Endometrial microvascular endothelial cells (primary cell): ENCODE measurements around the gene ARHGAP15. TPM values are rescaled to one million over a fixed set of nuclear protein-coding genes. Genes with fewer than 3 reads are reported as not detected.

Experiments used
- in situ Hi-C: cut with HindIII; loops from 2 replicates; pipeline ENCODE4 v1.10.0; 2017; ENCODE audit warnings: low sequenced_read_pairs, low pct_unique_long_range_greater_than_20kb; ENCODE audit errors: inconsistent ontology term
- total RNA-seq: library from RNA; depleted of rRNA; stranded (reverse); fragments of >200 nt; gene quantifications from one replicate; pipeline ENCODE4 v1.2.3, GENCODE V29; 2015; ENCODE audit errors: inconsistent ontology term

Gene ARHGAP15
- total RNA-seq, 1 donor from 2014 or later, result not detected

DNA sequence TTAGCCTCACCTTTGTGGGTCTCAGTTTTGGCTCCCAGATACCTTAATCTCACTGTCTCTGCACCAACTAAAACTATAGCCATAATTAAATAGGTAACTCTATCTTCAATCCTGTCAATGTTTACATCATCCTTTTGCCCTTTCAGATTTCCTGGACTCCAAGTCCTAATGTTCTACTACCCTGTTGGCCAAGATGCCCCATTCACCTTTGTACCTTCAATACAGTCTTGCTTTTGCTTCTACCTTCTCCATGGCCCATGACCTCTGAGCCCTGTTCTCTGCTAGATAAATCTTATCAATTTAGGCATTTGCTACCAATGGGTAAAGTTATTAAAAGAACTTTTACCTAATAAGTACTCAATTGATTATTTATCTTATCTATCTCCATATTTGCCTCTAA, 635.5 kb downstream of the ARHGAP15 start:
- in situ Hi-C loops, result no loop called here

DNA sequence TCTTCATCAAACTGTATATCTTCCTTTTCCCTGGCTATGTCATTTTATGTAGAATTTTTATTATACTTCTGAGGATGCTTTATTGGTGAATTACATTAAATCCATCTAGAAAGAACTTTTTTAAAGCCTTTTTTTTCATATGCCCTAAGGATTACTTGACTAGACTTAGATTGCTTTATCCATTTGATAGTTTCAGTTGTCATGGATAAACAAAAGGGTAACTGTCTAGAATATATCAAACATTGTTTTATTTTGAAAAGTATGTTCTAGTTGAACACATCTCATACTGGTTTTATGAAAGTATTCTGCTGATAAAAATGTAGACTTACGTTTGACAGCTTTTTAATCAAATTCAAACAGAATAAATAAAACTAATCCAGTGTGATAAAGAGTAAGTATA, 639.8 kb downstream of the ARHGAP15 start:
- in situ Hi-C loops, result no loop called here

DNA sequence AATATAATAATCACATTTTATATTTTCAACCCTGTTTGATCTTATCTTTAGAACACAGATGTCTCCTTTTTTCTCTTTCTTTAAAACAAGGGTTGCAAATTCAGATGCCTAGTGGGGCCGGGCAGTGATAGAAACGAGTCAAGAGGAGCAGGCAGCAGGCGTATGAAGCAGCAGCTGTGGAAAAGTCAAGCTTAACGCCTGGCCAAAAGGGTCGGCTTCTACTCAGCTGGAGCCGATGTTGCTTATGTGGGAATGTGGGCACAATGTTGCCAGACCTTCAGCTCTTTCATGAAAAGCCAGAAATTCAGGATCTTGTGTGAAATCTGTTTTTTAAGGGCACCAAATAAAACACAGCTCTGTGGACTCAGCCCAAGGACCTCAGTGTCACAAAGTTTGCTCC, 642.7 kb downstream of the ARHGAP15 start:
- in situ Hi-C loops, result no loop called here

DNA sequence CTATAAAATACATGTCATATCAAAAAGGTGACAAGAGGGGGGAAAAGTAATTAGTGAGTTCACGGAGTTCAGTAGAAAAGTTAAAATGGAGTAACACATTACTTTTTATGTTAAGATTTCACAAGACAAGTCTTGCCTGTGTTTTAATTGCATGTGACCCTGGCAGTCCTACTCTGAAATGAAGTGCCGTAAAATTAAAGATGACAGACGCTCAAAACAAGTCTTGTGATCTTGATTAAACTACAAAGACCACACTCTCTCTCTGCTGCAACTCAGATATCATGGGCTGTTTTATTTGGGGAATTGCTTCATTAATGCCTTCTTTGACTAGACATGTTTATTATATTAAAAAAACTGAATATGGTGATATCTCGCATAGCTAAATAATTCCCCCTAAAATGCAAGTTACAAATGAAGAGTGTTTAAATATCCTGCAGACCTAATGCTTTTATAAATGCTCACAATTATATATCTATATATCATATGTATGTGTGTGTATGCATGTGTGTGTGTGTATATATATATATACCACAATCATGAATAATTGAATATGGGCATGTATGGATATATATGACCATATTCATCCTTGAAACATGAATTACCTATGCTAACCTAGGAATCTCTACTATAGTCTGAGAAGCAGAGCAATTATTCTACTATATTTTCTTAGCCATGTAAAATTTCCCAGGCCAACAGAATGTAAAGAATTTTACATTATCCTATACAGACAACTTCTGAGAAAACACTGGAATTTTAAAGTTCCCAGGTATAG, 647.5 kb downstream of the ARHGAP15 start:
- in situ Hi-C loops, result no loop called here

DNA sequence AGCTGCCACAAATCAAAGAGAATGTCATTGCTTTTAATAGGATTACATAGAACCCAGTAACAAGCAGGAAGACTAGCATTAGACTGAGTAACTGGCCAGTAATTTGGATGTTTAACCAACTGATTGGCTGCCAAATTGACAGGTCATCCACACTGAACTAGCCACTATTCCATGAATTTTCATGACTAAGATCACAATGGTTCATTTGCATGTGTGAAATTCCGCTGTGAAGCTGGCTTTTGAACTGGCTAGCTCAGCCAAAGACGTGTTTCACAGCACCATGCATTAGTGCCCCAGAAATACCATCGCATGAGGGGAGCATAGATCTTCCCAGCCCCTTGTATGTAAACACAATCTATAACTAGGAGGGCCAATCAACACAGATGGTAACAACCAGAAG, 649.8 kb downstream of the ARHGAP15 start:
- in situ Hi-C loops, result no loop called here

DNA sequence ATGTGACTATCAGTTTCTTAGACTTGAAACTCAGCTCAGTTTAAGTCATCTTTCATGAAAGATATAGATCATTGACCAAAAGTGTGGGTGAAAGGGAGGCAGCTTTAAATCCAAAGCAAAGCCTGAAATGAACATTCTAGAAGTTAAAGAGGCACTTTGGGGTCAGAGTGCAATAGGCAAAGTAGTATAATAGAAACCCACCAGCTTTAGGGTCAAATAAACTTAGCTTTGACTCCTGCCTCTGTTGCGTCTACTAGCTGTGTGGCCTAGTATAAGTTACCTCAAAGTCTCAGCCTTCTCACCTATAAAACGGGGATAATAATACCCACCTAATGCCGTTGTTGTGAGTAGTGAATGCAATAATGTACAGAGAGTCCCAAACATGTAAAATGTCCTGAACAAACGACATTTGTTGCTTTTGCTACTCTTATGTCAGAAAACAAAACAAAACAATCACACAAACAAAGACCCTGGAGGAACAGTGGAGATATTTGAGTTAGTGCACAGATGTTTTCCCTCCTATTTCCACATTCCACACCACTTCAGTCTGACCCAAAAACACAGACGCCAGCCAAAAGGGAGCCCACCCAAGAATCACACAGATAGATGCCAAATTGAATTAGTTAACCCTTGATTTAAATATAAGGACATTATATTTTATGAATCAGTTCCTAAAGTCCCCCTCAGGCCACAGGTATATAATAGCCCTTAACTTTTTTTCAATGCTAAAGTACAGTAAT, 657.0 kb downstream of the ARHGAP15 start:
- in situ Hi-C loops, result no loop called here

DNA sequence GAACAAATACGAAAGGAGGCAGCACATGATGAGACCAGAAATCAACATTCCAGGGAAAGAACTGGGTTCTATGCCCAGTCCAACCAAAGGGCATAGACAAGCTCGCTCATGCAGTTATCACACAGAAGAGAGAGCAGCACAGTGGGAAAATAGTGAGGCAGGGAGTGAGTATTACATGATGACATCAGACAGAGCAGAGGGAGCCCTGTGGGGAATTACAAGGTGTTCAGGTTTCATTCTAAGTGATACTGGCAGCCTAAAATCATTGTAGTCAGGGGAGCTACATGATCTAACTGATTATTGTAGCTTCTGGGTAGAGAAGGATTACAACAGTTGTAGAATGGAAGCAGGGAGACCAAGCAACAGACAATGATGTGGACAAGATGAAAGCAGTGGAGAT, 658.5 kb downstream of the ARHGAP15 start:
- in situ Hi-C loops, result no loop called here

DNA sequence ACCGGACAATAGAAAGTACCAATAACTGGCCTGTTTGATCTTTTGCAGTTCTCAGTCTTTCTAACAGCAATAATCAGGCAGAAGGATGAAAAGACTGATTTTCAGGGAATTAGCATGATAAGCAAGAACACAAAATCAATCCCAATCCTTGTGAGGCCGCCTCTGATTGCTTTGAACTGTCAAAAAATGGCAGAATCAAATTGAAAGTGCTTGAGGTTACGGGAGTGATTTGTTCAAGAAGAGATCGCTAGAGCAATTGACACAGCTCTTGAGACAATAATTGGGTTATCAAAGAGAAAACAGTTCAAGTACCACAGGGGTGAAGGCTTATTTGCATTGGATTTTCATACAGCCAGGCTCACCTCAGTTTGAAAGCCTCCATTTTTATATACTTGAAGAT, 663.4 kb downstream of the ARHGAP15 start:
- in situ Hi-C loops, result no loop called here

DNA sequence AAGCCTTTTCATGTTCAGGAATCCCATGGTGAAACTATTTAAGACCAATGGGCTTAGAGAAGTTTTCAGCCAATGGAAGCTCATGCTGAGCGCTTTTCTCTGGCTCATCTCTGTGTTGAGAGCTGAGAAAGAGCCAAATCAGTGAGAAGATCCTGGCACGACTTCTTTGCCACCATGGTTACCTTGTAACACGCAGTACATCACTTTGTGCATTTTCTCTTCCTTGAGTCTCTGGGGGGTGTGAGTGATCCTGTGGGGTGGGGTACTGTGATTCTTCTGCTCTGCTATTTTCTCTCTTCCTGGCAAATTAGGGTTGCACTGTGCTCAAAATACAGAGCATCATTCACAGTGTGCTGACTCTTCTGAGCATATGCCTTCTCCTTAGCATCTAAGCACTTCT, 664.2 kb downstream of the ARHGAP15 start:
- in situ Hi-C loops, result no loop called here

DNA sequence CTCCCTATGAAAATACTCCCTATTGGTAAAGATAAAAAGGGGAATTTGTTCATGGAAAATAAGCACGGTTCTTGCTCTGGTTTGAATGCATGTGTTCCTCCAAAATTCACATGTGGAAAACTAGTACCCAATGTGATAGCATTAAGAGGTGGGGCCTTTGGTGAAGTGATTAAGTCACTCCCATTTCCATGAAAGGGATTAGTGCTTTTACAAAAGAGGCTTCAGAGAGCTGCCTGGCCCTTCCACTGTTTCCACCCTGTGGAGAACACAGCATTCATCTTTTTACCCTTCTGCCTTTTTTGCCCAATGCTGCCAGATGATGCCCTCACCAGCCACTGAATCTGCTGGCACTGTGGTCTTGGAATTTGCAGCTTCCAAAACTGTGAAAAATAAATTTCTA, 666.8 kb downstream of the ARHGAP15 start:
- in situ Hi-C loops, result no loop called here

DNA sequence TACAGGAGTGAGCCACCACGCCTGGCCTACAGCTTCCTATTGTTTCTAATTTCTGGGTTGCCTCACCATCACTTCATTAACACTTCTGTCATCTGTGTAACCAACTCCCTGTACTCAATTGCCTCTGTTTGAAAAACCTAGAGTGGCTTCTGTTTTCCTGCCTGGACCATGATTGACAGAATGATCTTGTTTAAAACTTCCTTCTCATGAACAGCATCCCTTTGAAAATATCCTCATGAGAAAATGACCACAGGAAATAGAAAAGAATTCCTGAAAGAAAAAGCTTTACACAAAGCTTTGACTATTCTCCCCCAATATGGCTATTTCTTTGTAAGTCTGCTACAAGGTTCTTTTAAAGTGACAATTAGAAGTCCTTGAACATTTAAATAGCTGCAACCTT, 672.3 kb downstream of the ARHGAP15 start:
- in situ Hi-C loops, result no loop called here

DNA sequence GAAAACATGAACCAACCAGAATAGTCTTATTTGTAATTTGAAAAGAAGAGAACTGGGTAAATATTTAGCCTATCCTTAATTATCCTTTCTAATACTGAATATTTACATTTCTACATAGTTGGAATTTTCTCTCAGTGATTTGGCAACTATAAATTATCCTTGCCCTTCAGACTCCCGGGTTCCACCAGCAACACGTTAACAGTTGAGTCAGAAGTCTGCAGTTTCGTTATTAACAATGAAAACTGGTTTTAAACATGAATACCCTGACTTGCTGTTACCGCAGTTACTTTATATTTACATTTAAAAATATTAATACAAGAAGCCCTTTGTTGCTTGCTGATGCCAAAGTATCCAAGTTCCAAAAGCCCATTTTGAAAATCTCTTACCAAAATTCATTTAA, 673.0 kb downstream of the ARHGAP15 start:
- in situ Hi-C loops, result no loop called here

DNA sequence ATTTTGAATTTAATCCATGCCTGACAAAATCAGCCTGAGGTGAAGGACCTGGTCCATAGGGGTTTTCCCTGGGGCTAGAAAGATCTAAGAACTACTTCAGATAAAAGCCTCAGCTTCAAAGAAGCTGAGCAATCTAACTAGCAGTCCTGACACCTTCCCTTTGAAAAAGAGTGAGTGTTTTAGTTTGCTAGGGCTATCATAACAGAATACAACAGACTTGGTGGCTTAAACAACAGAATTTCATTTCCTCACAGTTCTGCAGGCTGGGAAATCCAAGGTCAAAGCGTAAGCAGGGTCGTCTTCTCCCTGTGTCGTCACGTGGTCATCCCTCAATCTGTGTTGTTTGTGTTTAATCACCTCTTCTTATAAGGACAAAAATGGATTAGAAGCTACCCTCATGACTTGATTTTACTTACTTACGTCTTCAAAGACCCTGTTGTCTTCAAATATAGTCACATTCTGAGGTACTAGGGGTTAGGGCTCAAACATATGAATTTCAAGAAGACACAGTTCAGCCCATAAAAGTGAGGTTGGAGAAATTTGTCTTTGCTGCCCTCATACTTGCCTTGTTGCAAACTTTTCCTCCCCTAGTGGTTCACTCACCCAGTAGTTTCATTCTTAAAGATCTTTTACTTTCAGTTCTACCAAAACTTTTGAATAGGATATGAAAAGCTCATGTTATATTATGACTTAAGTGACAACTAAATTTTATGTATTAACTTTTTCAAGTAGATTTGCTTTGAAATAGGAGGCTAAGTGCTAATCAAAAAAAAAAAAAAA, 673.8 kb downstream of the ARHGAP15 start:
- in situ Hi-C loops, result no loop called here

DNA sequence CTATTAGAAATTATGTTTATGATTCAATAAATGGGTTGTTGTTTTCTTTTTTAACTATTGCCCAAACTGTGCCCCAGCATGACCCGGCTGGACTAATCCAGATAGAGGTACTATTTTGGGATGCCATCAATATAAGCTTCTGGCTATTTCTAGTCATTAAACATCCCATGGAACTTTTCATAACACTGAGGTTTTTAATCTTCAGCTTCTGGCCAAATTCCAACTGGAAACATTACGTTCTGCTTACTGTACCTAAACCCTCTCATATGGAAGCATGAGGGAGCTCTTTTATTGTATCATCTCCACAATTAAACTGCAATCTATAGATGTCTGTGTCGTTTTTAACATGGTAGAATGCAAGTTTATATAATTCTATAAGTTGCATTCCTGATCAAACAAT, 674.7 kb downstream of the ARHGAP15 start:
- in situ Hi-C loops, result no loop called here

DNA sequence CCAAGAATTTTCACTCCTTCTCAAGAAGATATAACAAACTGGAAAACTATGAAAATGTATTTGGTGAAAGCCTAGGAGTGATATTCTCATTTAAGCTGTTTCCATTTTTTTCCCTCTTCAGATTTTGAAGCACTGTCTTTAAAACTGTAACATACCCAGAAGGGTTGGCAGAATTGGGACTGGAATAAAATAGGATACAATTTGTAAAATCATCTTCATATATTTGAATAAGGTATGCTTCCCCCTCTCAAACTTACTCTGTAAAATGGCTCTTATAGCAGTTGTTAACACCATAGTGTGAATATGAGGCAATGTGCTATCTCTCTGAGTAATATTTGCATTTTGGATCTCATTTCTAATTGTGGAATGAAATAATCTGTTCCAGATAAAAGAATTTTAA, 676.4 kb downstream of the ARHGAP15 start:
- in situ Hi-C loops, result no loop called here

DNA sequence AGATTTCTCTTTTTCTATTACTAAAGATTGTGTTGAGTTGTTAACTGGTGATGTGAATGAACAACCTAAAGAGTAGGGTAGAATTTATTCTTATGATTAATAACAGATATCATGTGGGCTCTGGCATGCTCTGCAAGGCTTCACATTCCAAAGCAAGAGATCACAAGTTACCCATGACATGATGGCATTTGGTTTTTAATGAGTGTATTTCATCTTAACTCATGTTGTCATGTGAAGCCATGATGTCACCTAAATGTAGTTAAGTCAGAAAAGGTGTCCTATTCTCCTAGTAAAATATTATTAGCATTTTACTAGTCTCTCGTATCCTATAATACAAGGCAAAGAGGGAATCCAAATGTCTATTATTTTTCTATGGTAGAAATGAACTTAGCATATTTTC, 678.0 kb downstream of the ARHGAP15 start:
- in situ Hi-C loops, result no loop called here

DNA sequence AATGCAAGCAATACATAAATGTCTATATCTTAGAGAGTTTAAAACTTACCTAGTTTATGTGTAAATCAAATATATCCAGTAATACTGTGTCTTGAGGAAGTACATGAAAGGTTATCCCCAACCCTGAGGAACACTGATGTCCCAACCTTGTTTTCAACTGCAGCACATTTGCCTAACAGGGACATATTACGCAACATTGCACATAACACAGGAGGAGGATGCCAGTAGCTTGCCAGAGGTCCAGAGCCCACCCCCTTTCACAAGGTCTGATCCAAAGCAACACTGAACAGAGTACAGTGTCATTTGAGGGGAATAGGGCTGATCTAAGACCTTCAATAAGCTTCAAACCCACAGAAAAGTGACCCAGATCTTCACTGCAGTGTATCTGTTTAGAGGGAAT, 678.5 kb downstream of the ARHGAP15 start:
- in situ Hi-C loops, result no loop called here

DNA sequence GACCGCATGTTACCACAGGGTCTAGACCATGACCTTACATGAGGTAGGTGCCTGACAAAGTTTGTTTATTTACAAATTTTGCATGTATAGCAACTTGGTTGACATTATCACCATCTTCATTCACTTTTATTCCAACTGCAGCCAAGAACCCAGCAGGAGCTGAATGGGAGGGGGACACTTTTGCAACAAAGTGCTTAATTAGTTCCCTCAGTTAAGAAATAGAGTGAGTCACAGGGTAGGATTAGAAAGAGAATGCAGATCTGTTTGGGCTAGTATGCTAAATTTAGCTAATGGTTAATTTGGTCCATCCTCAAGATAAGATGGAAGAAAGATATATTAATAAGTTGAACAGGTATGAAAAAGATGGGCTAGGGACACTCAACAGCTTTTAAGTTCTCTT, 678.9 kb downstream of the ARHGAP15 start:
- in situ Hi-C loops, result no loop called here

DNA sequence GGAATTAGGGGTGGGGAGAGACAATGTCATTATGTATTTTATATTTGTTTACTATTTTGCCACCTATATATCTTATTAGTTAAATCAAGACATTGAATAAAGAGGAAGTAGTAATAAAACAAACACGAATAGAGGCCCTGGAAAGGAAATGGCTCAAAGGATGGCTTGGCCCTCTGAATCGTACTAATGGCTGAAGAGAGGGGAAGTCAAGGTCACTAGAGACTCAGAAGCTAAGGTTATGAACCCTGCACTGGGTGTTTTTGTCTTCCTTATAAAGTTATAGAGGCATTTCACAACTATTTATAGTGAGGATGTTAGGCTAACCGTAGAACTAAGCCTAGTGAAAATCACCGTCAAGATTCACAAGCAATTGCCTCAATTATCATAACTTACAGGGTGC, 685.9 kb downstream of the ARHGAP15 start:
- in situ Hi-C loops, result no loop called here

DNA sequence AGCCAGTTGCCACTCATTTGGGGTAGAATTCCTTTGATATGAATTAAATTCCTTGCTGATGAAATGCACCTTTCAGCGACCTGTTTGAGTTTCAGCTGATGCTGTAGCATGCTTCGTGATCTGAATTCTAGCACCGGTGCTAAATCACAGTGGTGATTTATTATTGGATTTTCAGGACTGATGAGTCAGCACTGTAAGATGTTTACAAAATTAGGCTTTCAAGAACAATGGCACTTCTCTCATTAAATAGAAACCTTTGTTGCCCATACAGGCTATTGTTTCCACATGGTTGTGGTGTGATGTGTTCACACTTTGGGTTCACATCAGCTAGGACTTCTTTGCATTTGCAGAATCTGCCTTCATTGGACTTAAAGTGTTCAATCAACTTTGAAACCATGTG, 687.7 kb downstream of the ARHGAP15 start:
- in situ Hi-C loops, result no loop called here
